Measurements from ENCODE around the gene LSAMP.

GRCh38 chr3:116067326-116067725, 378.0 kb downstream of the LSAMP start:
- TF ChIP-seq CTCF (IDR thresholded peaks at IDR 0.05): no peak
- no peak for TF ChIP-seq POLR2A (IDR thresholded peaks at IDR 0.05)

Data from esophagus squamous epithelium (tissue), 4 donors.